Stimulated activated memory B cell treated with anti-CD40 and anti-IgM and Interleukin-4, amounts not matched to agents 10 μg/mL and 1 μg/mL and 100 μg/mL, for 72 hours (primary cell): ENCODE measurements around the gene FGF1.
"Not testable (repeated sequence)": the region's sequence is repeated elsewhere in the genome, so short reads cannot be mapped to it uniquely, and the experiment has no call there.

ENCODE experiments used
- ATAC-seq: fragments of 150-1000 bp; cut with Tn5 transposase; 2 replicates; pipeline ENCODE4 v1.10.0; 2021
- H3K27ac Mint-ChIP-seq: one replicate; pipeline ENCODE4 v1.8.0; 2022; ENCODE audit warnings: mild to moderate bottlenecking, mixed read lengths
- H3K27me3 Mint-ChIP-seq: one replicate; pipeline ENCODE4 v1.8.0; 2022; ENCODE audit warnings: mixed read lengths
- H3K36me3 Mint-ChIP-seq: one replicate; pipeline ENCODE4 v1.8.0; 2022; ENCODE audit warnings: mixed read lengths
- H3K4me1 Mint-ChIP-seq: one replicate; pipeline ENCODE4 v1.8.0; 2022; ENCODE audit warnings: mixed read lengths
- H3K4me3 Mint-ChIP-seq: one replicate; pipeline ENCODE4 v1.8.0; 2022; ENCODE audit warnings: mild to moderate bottlenecking, moderate library complexity, mixed read lengths
- H3K9me3 Mint-ChIP-seq: one replicate; pipeline ENCODE4 v1.8.0; 2022; ENCODE audit warnings: mixed read lengths

Gene FGF1

GRCh38 chr5:142648108-142648507, 37.8 kb downstream of the FGF1 start:
- not testable (repeated sequence) for H3K27ac Mint-ChIP-seq, ATAC-seq, H3K4me3 Mint-ChIP-seq, H3K36me3 Mint-ChIP-seq, H3K4me1 Mint-ChIP-seq, H3K9me3 Mint-ChIP-seq
- H3K27me3 Mint-ChIP-seq = peaks cover 29% of the 10 kb centered on the region

GRCh38 chr5:142645456-142645855, 40.4 kb downstream of the FGF1 start:
- ATAC-seq = no peak
- Mint-ChIP-seq H3K4me1 (no peaks in the 10 kb centered on the region), H3K27me3 (peaks cover 24% of the 10 kb centered on the region)

GRCh38 chr5:142644640-142645361, 41.1 kb downstream of the FGF1 start:
- Mint-ChIP-seq H3K36me3 (no peaks in the 10 kb centered on the region), H3K27ac (no peak overlapping the region), H3K4me1 (no peaks in the 10 kb centered on the region), H3K27me3 (peaks cover 28% of the 10 kb centered on the region), H3K4me3 (no peak overlapping the region), H3K9me3 (no peaks in the 10 kb centered on the region)
- ATAC-seq = no peak

More at GRCh38 chr5:142645456-142645855, 40.4 kb downstream of the FGF1 start:
- Mint-ChIP-seq H3K36me3 (no peaks in the 10 kb centered on the region), H3K4me3 (no peak overlapping the region), H3K27ac (no peak overlapping the region), H3K9me3 (no peaks in the 10 kb centered on the region)

GRCh38 chr5:142644127-142644526, 41.8 kb downstream of the FGF1 start:
- Mint-ChIP-seq H3K27ac (no peak overlapping the region), H3K9me3 (no peaks in the 10 kb centered on the region), H3K4me1 (no peaks in the 10 kb centered on the region), H3K4me3 (no peak overlapping the region), H3K27me3 (peaks cover 35% of the 10 kb centered on the region), H3K36me3 (no peaks in the 10 kb centered on the region)
- ATAC-seq = no peak

GRCh38 chr5:142643634-142644033, 42.3 kb downstream of the FGF1 start:
- H3K27ac Mint-ChIP-seq = no peak overlapping the region
- ATAC-seq = no peak
- no peaks in the 10 kb centered on the region for H3K4me1 Mint-ChIP-seq
- no peak overlapping the region for H3K4me3 Mint-ChIP-seq
- no peaks in the 10 kb centered on the region for H3K36me3 Mint-ChIP-seq
- H3K27me3 Mint-ChIP-seq = peaks cover 39% of the 10 kb centered on the region
- no peaks in the 10 kb centered on the region for H3K9me3 Mint-ChIP-seq

- no peak for ATAC-seq
- H3K27me3 Mint-ChIP-seq = peaks cover 51% of the 10 kb centered on the region
- no peak overlapping the region for H3K4me3 Mint-ChIP-seq
- H3K9me3 Mint-ChIP-seq = no peaks in the 10 kb centered on the region
- no peaks in the 10 kb centered on the region for H3K4me1 Mint-ChIP-seq
- no peaks in the 10 kb centered on the region for H3K36me3 Mint-ChIP-seq
- no peak overlapping the region for H3K27ac Mint-ChIP-seq
Observed at GRCh38 chr5:142642427-142642826, 43.5 kb downstream of the FGF1 start.

GRCh38 chr5:142641711-142642110, 44.2 kb downstream of the FGF1 start:
- Mint-ChIP-seq H3K27me3 (peaks cover 58% of the 10 kb centered on the region), H3K27ac (no peak overlapping the region), H3K4me3 (no peak overlapping the region), H3K9me3 (no peaks in the 10 kb centered on the region), H3K36me3 (no peaks in the 10 kb centered on the region), H3K4me1 (no peaks in the 10 kb centered on the region)
- no peak for ATAC-seq

GRCh38 chr5:142640316-142641005, 45.4 kb downstream of the FGF1 start:
- H3K27me3 Mint-ChIP-seq = peaks cover 60% of the 10 kb centered on the region
- no peaks in the 10 kb centered on the region for H3K36me3 Mint-ChIP-seq
- no peaks in the 10 kb centered on the region for H3K9me3 Mint-ChIP-seq
- ATAC-seq = no peak
- no peaks in the 10 kb centered on the region for H3K4me1 Mint-ChIP-seq
- no peak overlapping the region for H3K27ac Mint-ChIP-seq
- no peak overlapping the region for H3K4me3 Mint-ChIP-seq

- no peaks in the 10 kb centered on the region for H3K9me3 Mint-ChIP-seq
- no peak overlapping the region for H3K4me3 Mint-ChIP-seq
- peaks cover 50% of the 10 kb centered on the region for H3K27me3 Mint-ChIP-seq
- no peak overlapping the region for H3K27ac Mint-ChIP-seq
- H3K36me3 Mint-ChIP-seq = no peaks in the 10 kb centered on the region
- no peak for ATAC-seq
- H3K4me1 Mint-ChIP-seq = no peaks in the 10 kb centered on the region
Observed at GRCh38 chr5:142639455-142639854, 46.4 kb downstream of the FGF1 start.

- H3K27ac Mint-ChIP-seq = no peak overlapping the region
- H3K27me3 Mint-ChIP-seq = peaks cover 53% of the 10 kb centered on the region
- no peak for ATAC-seq
- no peak overlapping the region for H3K4me3 Mint-ChIP-seq
- no peaks in the 10 kb centered on the region for H3K36me3 Mint-ChIP-seq
- no peaks in the 10 kb centered on the region for H3K9me3 Mint-ChIP-seq
- no peaks in the 10 kb centered on the region for H3K4me1 Mint-ChIP-seq
Observed at GRCh38 chr5:142637871-142638270, 48.0 kb downstream of the FGF1 start.

GRCh38 chr5:142636698-142637324, 49.1 kb downstream of the FGF1 start:
- peaks cover 53% of the 10 kb centered on the region for H3K27me3 Mint-ChIP-seq
- H3K36me3 Mint-ChIP-seq = no peaks in the 10 kb centered on the region
- no peaks in the 10 kb centered on the region for H3K4me1 Mint-ChIP-seq
- no peak overlapping the region for H3K4me3 Mint-ChIP-seq
- H3K9me3 Mint-ChIP-seq = no peaks in the 10 kb centered on the region
- no peak for ATAC-seq
- H3K27ac Mint-ChIP-seq = no peak overlapping the region

GRCh38 chr5:142636093-142636492, 49.8 kb downstream of the FGF1 start:
- Mint-ChIP-seq H3K9me3 (no peaks in the 10 kb centered on the region), H3K4me1 (no peaks in the 10 kb centered on the region), H3K36me3 (no peaks in the 10 kb centered on the region), H3K4me3 (no peak overlapping the region), H3K27ac (no peak overlapping the region), H3K27me3 (peaks cover 53% of the 10 kb centered on the region)
- no peak for ATAC-seq

GRCh38 chr5:142634216-142635011, 51.5 kb downstream of the FGF1 start:
- Mint-ChIP-seq H3K36me3 (no peaks in the 10 kb centered on the region), H3K4me1 (no peaks in the 10 kb centered on the region), H3K4me3 (no peak overlapping the region), H3K27ac (no peak overlapping the region), H3K9me3 (no peaks in the 10 kb centered on the region), H3K27me3 (peaks cover 45% of the 10 kb centered on the region)
- no peak for ATAC-seq

GRCh38 chr5:142630927-142631539, 54.9 kb downstream of the FGF1 start:
- Mint-ChIP-seq H3K4me3 (no peak overlapping the region), H3K4me1 (no peaks in the 10 kb centered on the region), H3K9me3 (no peaks in the 10 kb centered on the region), H3K36me3 (no peaks in the 10 kb centered on the region), H3K27ac (no peak overlapping the region), H3K27me3 (peaks cover 12% of the 10 kb centered on the region)
- ATAC-seq = no peak
